Stomach (tissue), 4 donors: Measurements from ENCODE around the gene LRMDA.

Source experiments
- EP300 ChIP-seq: sonication (generic); formaldehyde crosslinking; IDR thresholded peaks from one replicate; pipeline ENCODE4 v1.6.1; 2017; ENCODE audit warnings: antibody characterized with exemption
- POLR2A ChIP-seq, 4 donors: fragments of 450-650 bp; IDR thresholded peaks; one replicate each; pipeline ENCODE4 v1.6.1; 2016; ENCODE audit warnings: antibody characterized with exemption in 4 of 4, control low read depth in 2 of 4, mild to moderate bottlenecking in 1 of 4, moderate library complexity in 1 of 4
- POLR2AphosphoS5 ChIP-seq, 3 donors: sonication (generic); formaldehyde crosslinking; IDR thresholded peaks; one replicate each; pipeline ENCODE4 v1.6.1; 2016; ENCODE audit warnings: antibody characterized with exemption in 3 of 3
- TF ChIP-seq, protein P1 (sequence below), 7 experiments: fragments of 450-650 bp in 4 of 7; fragments of 200-600 bp in 3 of 7; sonication (generic) in 3 of 7; IDR thresholded peaks; one replicate each; pipeline ENCODE4 v1.5.1; 2016 to 2019; ENCODE audit warnings: antibody characterized with exemption in 7 of 7, control low read depth in 2 of 7, mild to moderate bottlenecking in 1 of 7

- TF ChIP-seq POLR2A (IDR thresholded peaks at IDR 0.05), result no peak
- TF ChIP-seq, protein P1, sequence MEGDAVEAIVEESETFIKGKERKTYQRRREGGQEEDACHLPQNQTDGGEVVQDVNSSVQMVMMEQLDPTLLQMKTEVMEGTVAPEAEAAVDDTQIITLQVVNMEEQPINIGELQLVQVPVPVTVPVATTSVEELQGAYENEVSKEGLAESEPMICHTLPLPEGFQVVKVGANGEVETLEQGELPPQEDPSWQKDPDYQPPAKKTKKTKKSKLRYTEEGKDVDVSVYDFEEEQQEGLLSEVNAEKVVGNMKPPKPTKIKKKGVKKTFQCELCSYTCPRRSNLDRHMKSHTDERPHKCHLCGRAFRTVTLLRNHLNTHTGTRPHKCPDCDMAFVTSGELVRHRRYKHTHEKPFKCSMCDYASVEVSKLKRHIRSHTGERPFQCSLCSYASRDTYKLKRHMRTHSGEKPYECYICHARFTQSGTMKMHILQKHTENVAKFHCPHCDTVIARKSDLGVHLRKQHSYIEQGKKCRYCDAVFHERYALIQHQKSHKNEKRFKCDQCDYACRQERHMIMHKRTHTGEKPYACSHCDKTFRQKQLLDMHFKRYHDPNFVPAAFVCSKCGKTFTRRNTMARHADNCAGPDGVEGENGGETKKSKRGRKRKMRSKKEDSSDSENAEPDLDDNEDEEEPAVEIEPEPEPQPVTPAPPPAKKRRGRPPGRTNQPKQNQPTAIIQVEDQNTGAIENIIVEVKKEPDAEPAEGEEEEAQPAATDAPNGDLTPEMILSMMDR (IDR thresholded peaks at IDR 0.05), result no peak
- no peak for TF ChIP-seq POLR2AphosphoS5 (IDR thresholded peaks at IDR 0.05)
- no peak for TF ChIP-seq EP300
These were observed 545.7 kb downstream of the LRMDA start for GRCh38 chr10:75977139-75977538.
